Body of pancreas (tissue), 4 donors: ENCODE measurements around the gene RBMY1J.

Experiments used
- CTCF ChIP-seq, 7 experiments: fragments of 450-650 bp in 4 of 7; fragments of 200-600 bp in 3 of 7; sonication (generic) in 3 of 7; IDR thresholded peaks; one replicate each; pipeline ENCODE4 v1.5.1; 2016 to 2019; ENCODE audit warnings: antibody characterized with exemption in 7 of 7
- POLR2A ChIP-seq, 3 donors: fragments of 450-650 bp; IDR thresholded peaks; one replicate each; pipeline ENCODE4 v1.6.1; 2016; ENCODE audit warnings: antibody characterized with exemption in 3 of 3, mild to moderate bottlenecking in 2 of 3

- TF ChIP-seq POLR2A (IDR thresholded peaks at IDR 0.05) (no peak), CTCF (IDR thresholded peaks at IDR 0.05) (no peak)
These were observed 35.8 kb upstream of the RBMY1J start for GRCh38 chrY:22367416-22367815.
